ENCODE results near the gene MEX3B. TPM values are rescaled to one million over a fixed set of nuclear protein-coding genes. Genes with fewer than 3 reads are reported as not detected.

MEX3B gene
- total and polyA plus RNA-seq, 9 of the 15 experiments (the other 6 are each of a cell fraction or from before 2014, with no cell fraction given), result 0.94 to 12.8 (median 3.6) TPM

- TF ChIP-seq MNT (conservative IDR thresholded peaks at IDR 0.05), result peak in 1 of 2 experiments; percentile 61; a peak in 3 of 4 replicates
- TF ChIP-seq CEBPB (tag; IDR thresholded peaks at IDR 0.05), result no peak
- TF ChIP-seq RB1 (IDR thresholded peaks at IDR 0.05; ENCODE audit: low read depth), result 0 out of 2 replicates have a peak, but pooled peaks have one; percentile 8
- no peak for TF ChIP-seq NFIX (CRISPR knock-in tag; IDR thresholded peaks at IDR 0.05; ENCODE audit: low read depth)
- TF ChIP-seq ZNF41 (CRISPR knock-in tag; conservative IDR thresholded peaks at IDR 0.05), result no peak
- TF ChIP-seq SMAD1 (IDR thresholded peaks at IDR 0.05; ENCODE audit: low read depth, low read length, partially characterized antibody), result no peak
- TF ChIP-seq CCNT2 (IDR thresholded peaks at IDR 0.05; ENCODE audit: borderline replicate concordance, extremely low read depth, insufficient read length, low read depth, low read length), result peak; percentile 30
- no peak for TF ChIP-seq MTA1 (IDR thresholded peaks at IDR 0.05; ENCODE audit: borderline replicate concordance)
- peak in 1 of 2 experiments; percentile 8 for TF ChIP-seq E2F6 (IDR thresholded peaks at IDR 0.05; ENCODE audit: borderline replicate concordance in 1 of 2, extremely low read depth in 1 of 2, insufficient read depth in 1 of 2, insufficient read length in 1 of 2, low read depth in 1 of 2, low read length in 1 of 2, poor library complexity in 1 of 2, severe bottlenecking in 1 of 2)
- peak; percentile 89 for TF ChIP-seq PKNOX1 (IDR thresholded peaks at IDR 0.05)
- TF ChIP-seq, protein P1, sequence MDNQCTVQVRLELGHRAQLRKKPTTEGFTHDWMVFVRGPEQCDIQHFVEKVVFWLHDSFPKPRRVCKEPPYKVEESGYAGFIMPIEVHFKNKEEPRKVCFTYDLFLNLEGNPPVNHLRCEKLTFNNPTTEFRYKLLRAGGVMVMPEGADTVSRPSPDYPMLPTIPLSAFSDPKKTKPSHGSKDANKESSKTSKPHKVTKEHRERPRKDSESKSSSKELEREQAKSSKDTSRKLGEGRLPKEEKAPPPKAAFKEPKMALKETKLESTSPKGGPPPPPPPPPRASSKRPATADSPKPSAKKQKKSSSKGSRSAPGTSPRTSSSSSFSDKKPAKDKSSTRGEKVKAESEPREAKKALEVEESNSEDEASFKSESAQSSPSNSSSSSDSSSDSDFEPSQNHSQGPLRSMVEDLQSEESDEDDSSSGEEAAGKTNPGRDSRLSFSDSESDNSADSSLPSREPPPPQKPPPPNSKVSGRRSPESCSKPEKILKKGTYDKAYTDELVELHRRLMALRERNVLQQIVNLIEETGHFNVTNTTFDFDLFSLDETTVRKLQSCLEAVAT (IDR thresholded peaks at IDR 0.05), result no peak
- TF ChIP-seq DLX4 (CRISPR knock-in tag; IDR thresholded peaks at IDR 0.05), result no peak
- TF ChIP-seq COPS2 (conservative IDR thresholded peaks at IDR 0.05), result no peak
- no peak for TF ChIP-seq PHF21A (IDR thresholded peaks at IDR 0.05; ENCODE audit: borderline replicate concordance, low read depth)
- TF ChIP-seq SP2 (IDR thresholded peaks at IDR 0.05; ENCODE audit: extremely low read depth, low read depth, low read length, poor library complexity, severe bottlenecking), result peak; percentile 40
- 0 out of 2 replicates have a peak, but pooled peaks have one; percentile 14 for TF ChIP-seq ZNF121 (CRISPR knock-in tag; conservative IDR thresholded peaks at IDR 0.05)
- no peak for TF ChIP-seq ZNF584 (CRISPR knock-in tag; IDR thresholded peaks at IDR 0.05; ENCODE audit: low read depth)
- TF ChIP-seq BRF1 (IDR thresholded peaks at IDR 0.05; ENCODE audit: borderline replicate concordance, extremely low read depth, insufficient read length), result no peak
- TF ChIP-seq, protein P2, sequence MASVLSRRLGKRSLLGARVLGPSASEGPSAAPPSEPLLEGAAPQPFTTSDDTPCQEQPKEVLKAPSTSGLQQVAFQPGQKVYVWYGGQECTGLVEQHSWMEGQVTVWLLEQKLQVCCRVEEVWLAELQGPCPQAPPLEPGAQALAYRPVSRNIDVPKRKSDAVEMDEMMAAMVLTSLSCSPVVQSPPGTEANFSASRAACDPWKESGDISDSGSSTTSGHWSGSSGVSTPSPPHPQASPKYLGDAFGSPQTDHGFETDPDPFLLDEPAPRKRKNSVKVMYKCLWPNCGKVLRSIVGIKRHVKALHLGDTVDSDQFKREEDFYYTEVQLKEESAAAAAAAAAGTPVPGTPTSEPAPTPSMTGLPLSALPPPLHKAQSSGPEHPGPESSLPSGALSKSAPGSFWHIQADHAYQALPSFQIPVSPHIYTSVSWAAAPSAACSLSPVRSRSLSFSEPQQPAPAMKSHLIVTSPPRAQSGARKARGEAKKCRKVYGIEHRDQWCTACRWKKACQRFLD (CRISPR knock-in tag; IDR thresholded peaks at IDR 0.05), result no peak
These were observed at the start of gene MEX3B (continued) for GRCh38 chr15:82045892-82046665.
